Measurements from ENCODE around the gene MMP13.

GRCh38 chr11:102900346-102900745 is 55.2 kb downstream of the MMP13 start:
- TF ChIP-seq, protein P1, sequence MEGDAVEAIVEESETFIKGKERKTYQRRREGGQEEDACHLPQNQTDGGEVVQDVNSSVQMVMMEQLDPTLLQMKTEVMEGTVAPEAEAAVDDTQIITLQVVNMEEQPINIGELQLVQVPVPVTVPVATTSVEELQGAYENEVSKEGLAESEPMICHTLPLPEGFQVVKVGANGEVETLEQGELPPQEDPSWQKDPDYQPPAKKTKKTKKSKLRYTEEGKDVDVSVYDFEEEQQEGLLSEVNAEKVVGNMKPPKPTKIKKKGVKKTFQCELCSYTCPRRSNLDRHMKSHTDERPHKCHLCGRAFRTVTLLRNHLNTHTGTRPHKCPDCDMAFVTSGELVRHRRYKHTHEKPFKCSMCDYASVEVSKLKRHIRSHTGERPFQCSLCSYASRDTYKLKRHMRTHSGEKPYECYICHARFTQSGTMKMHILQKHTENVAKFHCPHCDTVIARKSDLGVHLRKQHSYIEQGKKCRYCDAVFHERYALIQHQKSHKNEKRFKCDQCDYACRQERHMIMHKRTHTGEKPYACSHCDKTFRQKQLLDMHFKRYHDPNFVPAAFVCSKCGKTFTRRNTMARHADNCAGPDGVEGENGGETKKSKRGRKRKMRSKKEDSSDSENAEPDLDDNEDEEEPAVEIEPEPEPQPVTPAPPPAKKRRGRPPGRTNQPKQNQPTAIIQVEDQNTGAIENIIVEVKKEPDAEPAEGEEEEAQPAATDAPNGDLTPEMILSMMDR (IDR thresholded peaks at IDR 0.05) = no peak
- no peak for TF ChIP-seq EZH2 (IDR thresholded peaks at IDR 0.05; ENCODE audit: borderline replicate concordance, insufficient read depth, low read depth, low read length, poor library complexity, severe bottlenecking)

All from B cell (primary cell).